Progenitor cell of endocrine pancreas (in vitro differentiated cells): ENCODE data around the gene QPCTL. TPM values are rescaled to one million over a fixed set of nuclear protein-coding genes. Genes with fewer than 3 reads are reported as not detected.

Source experiments
- DNase-seq: peaks from one replicate; pipeline ENCODE4 v3.0.0; 2021; ENCODE audit warnings: low spot score; ENCODE audit not compliant: unreplicated experiment
- H3K27ac Mint-ChIP-seq: 2 replicates; pipeline ENCODE4 v1.8.0; 2021; ENCODE audit warnings: mild to moderate bottlenecking, moderate library complexity, mixed read lengths
- H3K27me3 Mint-ChIP-seq: 2 replicates; pipeline ENCODE4 v1.8.0; 2021; ENCODE audit warnings: mixed read lengths
- H3K36me3 Mint-ChIP-seq: 2 replicates; pipeline ENCODE4 v1.8.0; 2022; ENCODE audit warnings: mixed read lengths; ENCODE audit not compliant: insufficient read depth
- H3K4me1 Mint-ChIP-seq: 2 replicates; pipeline ENCODE4 v1.8.0; 2021; ENCODE audit warnings: low read depth, mixed read lengths
- H3K4me3 Mint-ChIP-seq: 2 replicates; pipeline ENCODE4 v1.8.0; 2021; ENCODE audit warnings: low read depth, mild to moderate bottlenecking, moderate library complexity, mixed read lengths
- H3K9me3 Mint-ChIP-seq: 2 replicates; pipeline ENCODE4 v1.8.0; 2021; ENCODE audit warnings: low read depth, mixed read lengths
- CTCF ChIP-seq: fragments of 200-600 bp; sonication (generic); IDR thresholded peaks from one replicate; pipeline ENCODE4 v1.5.0; 2021; ENCODE audit warnings: antibody characterized with exemption, mild to moderate bottlenecking; ENCODE audit not compliant: unreplicated experiment
- microRNA-seq: library from miRNA; unstranded; fragments of <30 nt; microRNA quantifications from one replicate; pipeline ENCODE4 v1.1.0, GENCODE V29; 2020; ENCODE audit warnings: borderline number of aligned reads; ENCODE audit not compliant: unreplicated experiment
- total RNA-seq: library from RNA; stranded (reverse); gene quantifications from 2 replicates; pipeline ENCODE4 v1.2.1, GENCODE V29; 2021

QPCTL gene
- total RNA-seq, 1 donor from 2014 or later, result 9.0 TPM

DNA sequence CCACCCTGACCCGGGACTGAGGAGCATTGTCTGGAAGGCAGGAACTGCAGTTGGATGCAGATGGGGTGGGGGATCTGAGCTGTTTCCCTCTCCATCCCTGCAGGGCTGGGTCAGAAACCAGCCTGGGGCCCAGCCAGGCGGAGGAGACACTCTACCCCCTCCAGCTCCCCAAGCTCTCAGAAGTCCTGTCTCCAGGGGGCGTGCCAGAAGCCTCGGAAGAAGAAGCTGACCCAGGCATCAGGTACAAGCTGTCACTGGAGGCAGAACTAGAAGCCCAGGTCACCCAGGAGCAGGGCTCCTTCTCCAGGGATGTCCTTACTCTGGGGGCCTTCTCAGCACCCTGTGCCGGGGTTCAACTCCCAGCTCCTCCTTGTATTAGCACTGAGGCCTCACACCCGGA, 61.1 kb downstream of the QPCTL start:
- no peak for DNase-seq
- Mint-ChIP-seq H3K36me3 (no peaks in the 10 kb centered on the region), H3K27ac (no peak overlapping the region), H3K9me3 (no peaks in the 10 kb centered on the region), H3K27me3 (no peaks in the 10 kb centered on the region), H3K4me1 (peaks cover 11% of the 10 kb centered on the region), H3K4me3 (no peak overlapping the region)
- TF ChIP-seq CTCF, result no peak

Small RNA genes within 50 kb of the gene (microRNA-seq; reads per million reads assigned to microRNA genes)
- gene MIR642A (not detected), gene MIR642B (not detected)

Other genes starting within 250 kb of the QPCTL start
- 5.3 and 7.3 TPM in 2 replicates for gene FOSB, start 224.7 kb upstream of the QPCTL start, total RNA-seq
- gene RTN2, start 195.6 kb upstream of the QPCTL start, total RNA-seq, result 17.9 and 21.6 TPM in 2 replicates
- 0.62 TPM in 1 of 2 replicates, not detected in the other for gene PPM1N, start 194.2 kb upstream of the QPCTL start, total RNA-seq
- gene VASP, start 185.2 kb upstream of the QPCTL start, total RNA-seq, result 93.4 and 94.9 TPM in 2 replicates
- gene OPA3, start 107.9 kb upstream of the QPCTL start, total RNA-seq, result 14.4 and 16.5 TPM in 2 replicates
- gene GPR4, start 90.5 kb upstream of the QPCTL start, total RNA-seq, result not detected in 2 replicates
- 28.6 and 29.8 TPM in 2 replicates for gene EML2, start 53.3 kb upstream of the QPCTL start, total RNA-seq
- 26.4 and 27.2 TPM in 2 replicates for gene GIPR, start 24.4 kb upstream of the QPCTL start, total RNA-seq
- gene SNRPD2, start 713 bp upstream of the QPCTL start, total RNA-seq, result 401 and 414 TPM in 2 replicates
- gene FBXO46, start 38.2 kb downstream of the QPCTL start, total RNA-seq, result 41.6 and 44.7 TPM in 2 replicates
- gene MEIOSIN, start 40.8 kb downstream of the QPCTL start, total RNA-seq, result not detected in 2 replicates
- 36.9 and 42.3 TPM in 2 replicates for gene SIX5, start 76.6 kb downstream of the QPCTL start, total RNA-seq
- 117 and 122 TPM in 2 replicates for gene DMPK, start 89.8 kb downstream of the QPCTL start, total RNA-seq
- gene DMWD, start 100.2 kb downstream of the QPCTL start, total RNA-seq, result 99.4 and 108 TPM in 2 replicates
- gene RSPH6A, start 122.6 kb downstream of the QPCTL start, total RNA-seq, result 0.42 and 0.48 TPM in 2 replicates
- gene SYMPK, start 170.5 kb downstream of the QPCTL start, total RNA-seq, result 112 and 114 TPM in 2 replicates
- gene FOXA3, start 171.7 kb downstream of the QPCTL start, total RNA-seq, result 23.5 and 25.4 TPM in 2 replicates
- gene IRF2BP1, start 193.5 kb downstream of the QPCTL start, total RNA-seq, result 30.4 and 35.0 TPM in 2 replicates
- gene MYPOP, start 209.9 kb downstream of the QPCTL start, total RNA-seq, result 11.1 and 11.8 TPM in 2 replicates
- not detected in 2 replicates for gene NANOS2, start 222.1 kb downstream of the QPCTL start, total RNA-seq